Neural progenitor cell (in vitro differentiated cells): ENCODE results near the gene DBP. TPM values are rescaled to one million over a fixed set of nuclear protein-coding genes. Genes with fewer than 3 reads are reported as not detected.
A peak's percentile ranks its signal among the peaks of the same experiment; 100 is the strongest.

Experiments used
- DNase-seq: peaks from one replicate; pipeline ENCODE4 v3.0.0-alpha.2; 2016; ENCODE audit warnings: low spot score
- H2AFZ ChIP-seq: fragments of 200-600 bp; sonication (generic); replicated peaks from 2 replicates; pipeline ENCODE4 v1.6.1; 2016; ENCODE audit warnings: antibody characterized with exemption
- H3F3A ChIP-seq: fragments of 200-600 bp; sonication (generic); 2 replicates; pipeline ENCODE4 v1.6.1; 2016; ENCODE audit warnings: antibody characterized with exemption, low read depth
- H3K27ac ChIP-seq: fragments of 200-600 bp; sonication (generic); 2 replicates; pipeline ENCODE4 v1.5.1; 2016; ENCODE audit warnings: mild to moderate bottlenecking
- H3K27me3 ChIP-seq: fragments of 200-600 bp; sonication (generic); 2 replicates; pipeline ENCODE4 v1.6.1; 2016; ENCODE audit warnings: mild to moderate bottlenecking, moderate library complexity
- H3K36me3 ChIP-seq: fragments of 200-600 bp; sonication (generic); 2 replicates; pipeline ENCODE4 v1.5.1; 2016
- H3K4me1 ChIP-seq: fragments of 200-600 bp; sonication (generic); 2 replicates; pipeline ENCODE4 v1.6.1; 2016; ENCODE audit warnings: mixed run types
- H3K4me2 ChIP-seq: fragments of 200-600 bp; sonication (generic); 2 replicates; pipeline ENCODE4 v1.6.1; 2016
- H3K4me3 ChIP-seq: fragments of 200-600 bp; sonication (generic); 2 replicates; pipeline ENCODE4 v1.5.1; 2016
- H3K79me2 ChIP-seq: fragments of 200-600 bp; sonication (generic); 2 replicates; pipeline ENCODE4 v1.6.1; 2016; ENCODE audit warnings: low read depth
- H3K9ac ChIP-seq: fragments of 200-600 bp; sonication (generic); 2 replicates; pipeline ENCODE4 v1.6.1; 2016
- H3K9me3 ChIP-seq: fragments of 200-600 bp; sonication (generic); 2 replicates; pipeline ENCODE4 v1.5.1; 2016; ENCODE audit warnings: low read depth
- H4K20me1 ChIP-seq: fragments of 200-600 bp; sonication (generic); 2 replicates; pipeline ENCODE4 v1.6.1; 2016; ENCODE audit warnings: low read depth
- H3K27ac Mint-ChIP-seq: 3 replicates; pipeline ENCODE4 v1.8.0; 2021; ENCODE audit warnings: mixed read lengths
- H3K27me3 Mint-ChIP-seq: 2 replicates; pipeline ENCODE4 v1.8.0; 2022; ENCODE audit warnings: low read depth, mild to moderate bottlenecking, inconsistent platforms, moderate library complexity, mixed read lengths; ENCODE audit not compliant: insufficient read depth
- H3K36me3 Mint-ChIP-seq: 3 replicates; pipeline ENCODE4 v1.8.0; 2021; ENCODE audit warnings: mixed read lengths
- H3K4me1 Mint-ChIP-seq: 3 replicates; pipeline ENCODE4 v1.8.0; 2021; ENCODE audit warnings: mixed read lengths
- H3K4me3 Mint-ChIP-seq: 3 replicates; pipeline ENCODE4 v1.8.0; 2021; ENCODE audit warnings: mild to moderate bottlenecking, moderate library complexity, mixed read lengths
- H3K9me3 Mint-ChIP-seq: 3 replicates; pipeline ENCODE4 v1.8.0; 2020; ENCODE audit warnings: mixed read lengths
- EZH2 ChIP-seq: fragments of 200-600 bp; sonication (generic); IDR thresholded peaks from 2 replicates; pipeline ENCODE4 v1.6.1; 2017; ENCODE audit warnings: antibody characterized with exemption, mild to moderate bottlenecking, moderate library complexity
- EZH2phosphoT487 ChIP-seq: fragments of 200-600 bp; sonication (generic); IDR thresholded peaks from 2 replicates; pipeline ENCODE4 v1.6.1; 2017; ENCODE audit warnings: antibody characterized with exemption
- total RNA-seq: library from RNA; depleted of rRNA; stranded (reverse); fragments of >200 nt; gene quantifications from 2 replicates; pipeline ENCODE4 v1.2.3, GENCODE V29; 2015; ENCODE audit warnings: low replicate concordance
- TF ChIP-seq, protein P1 (sequence below): fragments of 200-600 bp; sonication (generic); IDR thresholded peaks from 2 replicates; pipeline ENCODE4 v1.5.1; 2017; ENCODE audit warnings: antibody characterized with exemption, mild to moderate bottlenecking

DBP gene
- total RNA-seq, 1 donor from 2014 or later = 7.4 TPM

DNA sequence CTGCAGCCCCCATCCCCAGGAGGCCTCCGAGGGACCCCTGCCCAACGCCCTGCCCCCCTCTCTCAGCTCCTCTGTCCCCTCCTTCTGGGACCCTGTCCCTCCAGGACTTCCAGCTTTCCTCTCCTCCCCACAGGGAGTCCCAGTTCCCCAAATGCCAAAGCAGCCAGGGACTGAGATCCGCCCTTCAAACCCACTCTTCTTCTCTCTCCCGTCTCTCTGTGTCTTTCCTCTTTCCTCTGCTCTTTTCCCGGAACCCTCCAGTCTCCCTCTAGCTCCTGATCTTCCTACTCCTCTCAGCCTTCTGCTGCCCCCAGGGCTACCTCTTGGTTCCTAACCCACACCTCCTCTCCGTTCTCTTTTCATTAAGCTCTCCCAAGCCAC lies 8.4 kb upstream of the DBP start:
- Histone ChIP-seq H3K36me3 (no peaks in the 10 kb centered on the region), H3K4me2 (peak overlapping the region; percentile 95), H2AFZ (peak overlapping the region; percentile 67), H3K4me1 (peaks cover 5% of the 10 kb centered on the region), H4K20me1 (no peaks in the 10 kb centered on the region), H3K27ac (peak overlapping the region; percentile 81), H3K27me3 (no peaks in the 10 kb centered on the region), H3K4me3 (peak overlapping the region; percentile 71), H3K9ac (no peak overlapping the region), H3K79me2 (peaks cover 15% of the 10 kb centered on the region), H3K9me3 (no peaks in the 10 kb centered on the region), H3F3A (peaks cover 19% of the 10 kb centered on the region)
- Mint-ChIP-seq H3K27ac (peak overlapping the region; percentile 91), H3K4me1 (peaks cover 22% of the 10 kb centered on the region), H3K9me3 (no peaks in the 10 kb centered on the region), H3K36me3 (peaks cover 2% of the 10 kb centered on the region), H3K4me3 (peak overlapping the region; percentile 91), H3K27me3 (peaks cover 7% of the 10 kb centered on the region)
- TF ChIP-seq EZH2 = no peak
- peak; percentile 70 for DNase-seq

DNA sequence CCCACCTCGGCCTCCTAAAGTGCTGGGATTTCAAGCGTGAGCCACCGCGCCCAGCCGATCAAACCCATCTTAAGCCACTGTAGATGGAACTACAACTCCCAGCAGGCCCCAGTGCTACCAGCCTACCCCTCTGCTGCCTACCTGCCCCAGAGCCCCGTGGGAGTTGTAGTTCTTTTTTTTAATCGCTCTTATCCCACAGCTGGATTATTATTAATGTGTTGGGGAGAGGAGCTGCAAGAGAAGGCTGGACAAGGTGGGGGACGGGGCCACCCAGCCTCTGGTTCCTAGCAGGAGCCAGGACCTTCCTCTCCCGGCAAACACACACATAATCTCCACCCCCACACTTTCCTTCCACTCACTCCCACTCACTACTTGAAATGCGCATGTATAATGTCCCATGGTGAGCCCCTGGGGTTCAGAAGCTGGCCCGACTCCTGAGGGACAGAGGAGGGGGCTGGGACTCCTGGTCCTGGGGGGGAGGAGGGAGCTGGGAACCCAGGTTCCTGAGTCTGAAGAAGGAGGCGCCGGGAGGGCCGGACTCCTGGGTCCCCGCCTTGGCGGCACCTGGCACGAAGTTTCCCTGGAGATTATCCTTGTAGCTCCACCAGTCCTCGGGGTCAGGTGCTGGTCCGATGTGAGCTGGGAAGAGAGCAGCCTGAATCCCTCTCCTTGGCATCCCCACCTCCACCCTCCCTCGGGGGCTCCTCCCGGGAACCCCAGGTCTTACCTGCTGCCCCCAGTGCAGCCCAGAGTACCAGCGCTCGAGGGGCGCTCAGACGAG lies 7.8 kb upstream of the DBP start:
- TF ChIP-seq, protein P1, sequence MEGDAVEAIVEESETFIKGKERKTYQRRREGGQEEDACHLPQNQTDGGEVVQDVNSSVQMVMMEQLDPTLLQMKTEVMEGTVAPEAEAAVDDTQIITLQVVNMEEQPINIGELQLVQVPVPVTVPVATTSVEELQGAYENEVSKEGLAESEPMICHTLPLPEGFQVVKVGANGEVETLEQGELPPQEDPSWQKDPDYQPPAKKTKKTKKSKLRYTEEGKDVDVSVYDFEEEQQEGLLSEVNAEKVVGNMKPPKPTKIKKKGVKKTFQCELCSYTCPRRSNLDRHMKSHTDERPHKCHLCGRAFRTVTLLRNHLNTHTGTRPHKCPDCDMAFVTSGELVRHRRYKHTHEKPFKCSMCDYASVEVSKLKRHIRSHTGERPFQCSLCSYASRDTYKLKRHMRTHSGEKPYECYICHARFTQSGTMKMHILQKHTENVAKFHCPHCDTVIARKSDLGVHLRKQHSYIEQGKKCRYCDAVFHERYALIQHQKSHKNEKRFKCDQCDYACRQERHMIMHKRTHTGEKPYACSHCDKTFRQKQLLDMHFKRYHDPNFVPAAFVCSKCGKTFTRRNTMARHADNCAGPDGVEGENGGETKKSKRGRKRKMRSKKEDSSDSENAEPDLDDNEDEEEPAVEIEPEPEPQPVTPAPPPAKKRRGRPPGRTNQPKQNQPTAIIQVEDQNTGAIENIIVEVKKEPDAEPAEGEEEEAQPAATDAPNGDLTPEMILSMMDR = no peak
- TF ChIP-seq EZH2phosphoT487 (no peak), EZH2 (no peak)
- H3K27me3 Mint-ChIP-seq = peaks cover 7% of the 10 kb centered on the region
- no peaks in the 10 kb centered on the region for H3K9me3 Mint-ChIP-seq
- peak overlapping the region; percentile 81 for H3K27ac ChIP-seq
- peak overlapping the region; percentile 85 for H3K27ac Mint-ChIP-seq
- H3K36me3 ChIP-seq = no peaks in the 10 kb centered on the region
- no peaks in the 10 kb centered on the region for H3K9me3 ChIP-seq
- peak overlapping the region; percentile 95 for H3K4me2 ChIP-seq
- peaks cover 19% of the 10 kb centered on the region for H3F3A ChIP-seq
- H3K4me3 Mint-ChIP-seq = peak overlapping the region; percentile 91
- H3K79me2 ChIP-seq = peaks cover 15% of the 10 kb centered on the region
- H3K27me3 ChIP-seq = no peaks in the 10 kb centered on the region
- H3K36me3 Mint-ChIP-seq = peaks cover 3% of the 10 kb centered on the region
- H3K4me1 Mint-ChIP-seq = peaks cover 23% of the 10 kb centered on the region
- peak; percentile 90 for DNase-seq
- no peak overlapping the region for H3K9ac ChIP-seq
- H3K4me1 ChIP-seq = peaks cover 5% of the 10 kb centered on the region
- H2AFZ ChIP-seq = peak overlapping the region; percentile 67
- peak overlapping the region; percentile 71 for H3K4me3 ChIP-seq
- no peaks in the 10 kb centered on the region for H4K20me1 ChIP-seq

DNA sequence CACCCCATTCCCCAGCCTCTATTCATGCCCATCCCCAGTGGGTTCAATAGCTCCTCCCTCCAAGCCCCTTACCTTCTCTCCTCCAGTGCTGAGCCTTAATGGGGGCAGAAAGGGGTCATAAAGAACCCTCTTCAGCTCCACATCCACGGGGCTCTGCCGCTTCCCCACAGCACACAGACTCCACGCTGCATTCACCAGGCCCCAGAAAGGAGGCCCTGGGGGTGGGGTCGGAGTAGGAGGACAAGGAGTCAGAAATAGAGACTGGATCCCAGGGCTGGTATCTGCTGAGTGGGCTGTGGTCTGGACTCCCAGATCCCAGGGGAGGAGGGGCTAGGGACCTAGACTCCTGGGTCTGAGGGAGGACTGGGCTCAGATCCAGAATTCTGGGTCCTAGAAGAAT lies 7.2 kb upstream of the DBP start:
- Histone ChIP-seq H2AFZ (no peak overlapping the region), H4K20me1 (no peaks in the 10 kb centered on the region), H3K27me3 (no peaks in the 10 kb centered on the region), H3K9ac (no peak overlapping the region), H3K4me1 (peaks cover 5% of the 10 kb centered on the region), H3F3A (peaks cover 26% of the 10 kb centered on the region), H3K36me3 (no peaks in the 10 kb centered on the region), H3K27ac (no peak overlapping the region), H3K9me3 (no peaks in the 10 kb centered on the region), H3K4me3 (peak overlapping the region; percentile 71), H3K4me2 (peak overlapping the region; percentile 95), H3K79me2 (peaks cover 15% of the 10 kb centered on the region)
- Mint-ChIP-seq H3K27me3 (peaks cover 7% of the 10 kb centered on the region), H3K27ac (peak overlapping the region; percentile 21), H3K4me1 (peaks cover 27% of the 10 kb centered on the region), H3K4me3 (peak overlapping the region; percentile 91), H3K9me3 (no peaks in the 10 kb centered on the region), H3K36me3 (peaks cover 4% of the 10 kb centered on the region)
- TF ChIP-seq EZH2 (no peak), EZH2phosphoT487 (no peak)
- TF ChIP-seq, protein P1 = no peak
- DNase-seq = no peak

- Mint-ChIP-seq H3K27ac (no peak overlapping the region), H3K9me3 (no peaks in the 10 kb centered on the region), H3K36me3 (peaks cover 10% of the 10 kb centered on the region), H3K27me3 (peaks cover 7% of the 10 kb centered on the region), H3K4me3 (peak overlapping the region; percentile 4), H3K4me1 (peaks cover 40% of the 10 kb centered on the region)
- Histone ChIP-seq H2AFZ (no peak overlapping the region), H3K4me3 (no peak overlapping the region), H3K9me3 (no peaks in the 10 kb centered on the region), H4K20me1 (no peaks in the 10 kb centered on the region), H3K9ac (no peak overlapping the region), H3K27ac (no peak overlapping the region), H3F3A (peaks cover 38% of the 10 kb centered on the region), H3K4me2 (no peak overlapping the region), H3K36me3 (no peaks in the 10 kb centered on the region), H3K79me2 (peaks cover 15% of the 10 kb centered on the region), H3K27me3 (no peaks in the 10 kb centered on the region), H3K4me1 (peaks cover 10% of the 10 kb centered on the region)
- TF ChIP-seq EZH2 (no peak), EZH2phosphoT487 (no peak)
- TF ChIP-seq, protein P1 = no peak
- no peak for DNase-seq
Observed at GRCh38 chr19:48642862-48643261, 5.7 kb upstream of the DBP start.
